Smooth muscle cell (in vitro differentiated cells): ENCODE measurements around the gene EMILIN1. TPM values are rescaled to one million over a fixed set of nuclear protein-coding genes. Genes with fewer than 3 reads are reported as not detected.
A peak's percentile ranks its signal among the peaks of the same experiment; 100 is the strongest.

Experiments used
- DNase-seq: peaks from one replicate; lab custom pipeline; 2025; ENCODE audit not compliant: unreplicated experiment; lab: John Stamatoyannopoulos, UW
- H2AFZ ChIP-seq: fragments of 200-600 bp; sonication (generic); 2 replicates; pipeline ENCODE4 v1.6.0; 2016; ENCODE audit warnings: antibody characterized with exemption, low read depth, mild to moderate bottlenecking
- H3F3A ChIP-seq: fragments of 200-600 bp; sonication (generic); 2 replicates; pipeline ENCODE4 v1.6.0; 2017; ENCODE audit warnings: antibody characterized with exemption, low read depth
- H3K27ac ChIP-seq: fragments of 200-600 bp; sonication (generic); 2 replicates; pipeline ENCODE4 v1.5.1; 2016; ENCODE audit warnings: low read depth, mild to moderate bottlenecking
- H3K27me3 ChIP-seq: fragments of 200-600 bp; sonication (generic); 2 replicates; pipeline ENCODE4 v1.6.1; 2016; ENCODE audit warnings: low read depth, mild to moderate bottlenecking
- H3K36me3 ChIP-seq: fragments of 200-600 bp; sonication (generic); 2 replicates; pipeline ENCODE4 v1.5.1; 2016; ENCODE audit warnings: low read depth
- H3K4me1 ChIP-seq: fragments of 200-600 bp; sonication (generic); 2 replicates; pipeline ENCODE4 v1.5.1; 2016; ENCODE audit warnings: low read depth
- H3K4me2 ChIP-seq: fragments of 200-600 bp; sonication (generic); 2 replicates; pipeline ENCODE4 v1.6.0; 2016; ENCODE audit warnings: mild to moderate bottlenecking
- H3K4me3 ChIP-seq: fragments of 200-600 bp; sonication (generic); 2 replicates; pipeline ENCODE4 v1.5.1; 2016; ENCODE audit warnings: mild to moderate bottlenecking
- H3K79me2 ChIP-seq: fragments of 200-600 bp; sonication (generic); 2 replicates; pipeline ENCODE4 v1.6.0; 2016; ENCODE audit warnings: low read depth, mild to moderate bottlenecking
- H3K9ac ChIP-seq: fragments of 200-600 bp; sonication (generic); 2 replicates; pipeline ENCODE4 v1.6.0; 2016; ENCODE audit warnings: low read depth
- H3K9me3 ChIP-seq: fragments of 200-600 bp; sonication (generic); replicated peaks from 2 replicates; pipeline ENCODE4 v1.5.1; 2016; ENCODE audit warnings: low read depth
- H4K20me1 ChIP-seq: fragments of 200-600 bp; sonication (generic); 2 replicates; pipeline ENCODE4 v1.6.0; 2016; ENCODE audit warnings: low read depth
- CTCF ChIP-seq: fragments of 200-600 bp; sonication (generic); IDR thresholded peaks from 2 replicates; pipeline ENCODE4 v1.5.1; 2017; ENCODE audit warnings: borderline replicate concordance, mild to moderate bottlenecking, antibody characterized with exemption; ENCODE audit not compliant: insufficient read depth, poor library complexity, severe bottlenecking
- WGBS: methylation state at CpG from one replicate; pipeline ENCODE4 v1.1.7; 2016; ENCODE audit warnings: low lambda C conversion rate; 5-methylcytosine and 5-hydroxymethylcytosine counted together
- polyA plus RNA-seq: library from polyadenylated mRNA; unstranded; fragments of >200 nt; fragmentation: Nextera tagmentation; extraction: Ambion mirVana; gene quantifications from 2 replicates; pipeline ENCODE4 v1.2.1, GENCODE V29; 2016
- total RNA-seq: library from RNA; depleted of rRNA; stranded (reverse); fragments of >200 nt; gene quantifications from 2 replicates; pipeline ENCODE4 v1.2.3, GENCODE V29; 2014

Gene EMILIN1
- total and polyA plus RNA-seq, 2 experiments from 2014 or later, result 111 to 518 TPM

GRCh38 chr2:27058210-27058609 is 20.2 kb upstream of the EMILIN1 start:
- no peak for DNase-seq
- Histone ChIP-seq H3K27me3 (no peaks in the 10 kb centered on the region), H3K27ac (no peak overlapping the region), H3K9me3 (no peaks in the 10 kb centered on the region), H3K36me3 (no peaks in the 10 kb centered on the region), H3K4me3 (no peak overlapping the region), H3K4me1 (no peaks in the 10 kb centered on the region), H3K4me2 (no peak overlapping the region), H3F3A (peaks cover 21% of the 10 kb centered on the region), H4K20me1 (peaks cover 14% of the 10 kb centered on the region), H3K79me2 (peaks cover 7% of the 10 kb centered on the region), H3K9ac (no peak overlapping the region), H2AFZ (no peak overlapping the region)
- TF ChIP-seq CTCF, result no peak
- 96% methylated on average over 10 of the region's 10 CpGs for WGBS

- peaks cover 17% of the 10 kb centered on the region for H3F3A ChIP-seq
- no peak overlapping the region for H3K4me2 ChIP-seq
- no peak overlapping the region for H3K4me3 ChIP-seq
- H3K4me1 ChIP-seq, result no peaks in the 10 kb centered on the region
- no peak overlapping the region for H2AFZ ChIP-seq
- H3K79me2 ChIP-seq, result peaks cover 7% of the 10 kb centered on the region
- peaks cover 20% of the 10 kb centered on the region for H4K20me1 ChIP-seq
- H3K27ac ChIP-seq, result no peak overlapping the region
- no peaks in the 10 kb centered on the region for H3K36me3 ChIP-seq
- H3K27me3 ChIP-seq, result no peaks in the 10 kb centered on the region
- TF ChIP-seq CTCF, result no peak
- no peaks in the 10 kb centered on the region for H3K9me3 ChIP-seq
- DNase-seq, result no peak
- 93% methylated on average over 15 of the region's 15 CpGs for WGBS
- H3K9ac ChIP-seq, result no peak overlapping the region
These were observed 19.1 kb upstream of the EMILIN1 start for GRCh38 chr2:27059141-27059820.

GRCh38 chr2:27060323-27060722 is 18.1 kb upstream of the EMILIN1 start:
- no peak for TF ChIP-seq CTCF
- Histone ChIP-seq H3K27ac (no peak overlapping the region), H3K9me3 (no peaks in the 10 kb centered on the region), H3K9ac (no peak overlapping the region), H3K27me3 (no peaks in the 10 kb centered on the region), H3K79me2 (peaks cover 10% of the 10 kb centered on the region), H3K4me2 (no peak overlapping the region), H3K36me3 (no peaks in the 10 kb centered on the region), H3F3A (peaks cover 19% of the 10 kb centered on the region), H3K4me3 (no peak overlapping the region), H4K20me1 (peaks cover 29% of the 10 kb centered on the region), H3K4me1 (no peaks in the 10 kb centered on the region), H2AFZ (no peak overlapping the region)
- 99% methylated on average over 3 of the region's 3 CpGs for WGBS
- no peak for DNase-seq

GRCh38 chr2:27065128-27065527 is 13.3 kb upstream of the EMILIN1 start:
- H3K4me2 ChIP-seq, result no peak overlapping the region
- no peak overlapping the region for H3K4me3 ChIP-seq
- no peak overlapping the region for H3K9ac ChIP-seq
- H4K20me1 ChIP-seq, result peaks cover 70% of the 10 kb centered on the region
- H3K27me3 ChIP-seq, result no peaks in the 10 kb centered on the region
- no peak for DNase-seq
- H3K9me3 ChIP-seq, result no peaks in the 10 kb centered on the region
- no peaks in the 10 kb centered on the region for H3K36me3 ChIP-seq
- peak overlapping the region; percentile 7 for H3K27ac ChIP-seq
- TF ChIP-seq CTCF, result no peak
- peaks cover 22% of the 10 kb centered on the region for H3F3A ChIP-seq
- H3K79me2 ChIP-seq, result peaks cover 48% of the 10 kb centered on the region
- 94% methylated on average over 3 of the region's 3 CpGs for WGBS
- H3K4me1 ChIP-seq, result peaks cover 2% of the 10 kb centered on the region
- H2AFZ ChIP-seq, result no peak overlapping the region
